NCI-H128 (cell line): ENCODE measurements around the gene SUMO3.

Source experiments
- DNase-seq: peaks from one replicate; lab custom pipeline; 2025; ENCODE audit not compliant: unreplicated experiment; lab: John Stamatoyannopoulos, UW

The SUMO3 gene

DNA sequence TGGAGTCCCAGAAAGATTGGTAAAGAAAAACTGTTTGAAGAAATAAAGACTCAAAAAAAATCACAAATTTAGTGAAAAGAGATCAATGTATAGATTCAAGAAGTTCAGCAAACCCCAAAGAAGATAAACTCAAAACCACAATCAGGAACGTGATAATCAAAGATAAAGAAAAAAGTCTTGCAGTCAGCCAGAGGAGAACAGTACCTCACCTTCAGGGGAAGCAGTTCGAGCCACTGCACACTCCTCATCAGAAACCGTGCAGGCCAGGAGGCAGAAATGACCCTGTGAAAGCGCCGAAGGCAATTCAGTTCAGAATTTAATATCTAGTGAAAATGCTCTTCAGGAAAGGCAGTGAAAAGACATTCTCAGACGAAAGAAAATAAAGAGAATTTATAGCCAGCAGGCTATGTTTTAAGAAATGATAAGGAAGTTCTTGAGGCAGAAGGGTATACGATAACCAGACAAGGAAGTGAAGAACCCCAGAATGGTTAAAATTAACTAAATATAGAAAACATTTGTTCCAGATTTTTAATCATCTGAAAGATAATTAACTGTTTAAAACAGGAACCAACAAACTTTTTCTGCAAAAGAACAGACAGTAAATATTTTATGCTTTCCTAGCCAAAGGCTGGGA is 13.5 kb upstream of the SUMO3 start:
- no peak for DNase-seq

DNA sequence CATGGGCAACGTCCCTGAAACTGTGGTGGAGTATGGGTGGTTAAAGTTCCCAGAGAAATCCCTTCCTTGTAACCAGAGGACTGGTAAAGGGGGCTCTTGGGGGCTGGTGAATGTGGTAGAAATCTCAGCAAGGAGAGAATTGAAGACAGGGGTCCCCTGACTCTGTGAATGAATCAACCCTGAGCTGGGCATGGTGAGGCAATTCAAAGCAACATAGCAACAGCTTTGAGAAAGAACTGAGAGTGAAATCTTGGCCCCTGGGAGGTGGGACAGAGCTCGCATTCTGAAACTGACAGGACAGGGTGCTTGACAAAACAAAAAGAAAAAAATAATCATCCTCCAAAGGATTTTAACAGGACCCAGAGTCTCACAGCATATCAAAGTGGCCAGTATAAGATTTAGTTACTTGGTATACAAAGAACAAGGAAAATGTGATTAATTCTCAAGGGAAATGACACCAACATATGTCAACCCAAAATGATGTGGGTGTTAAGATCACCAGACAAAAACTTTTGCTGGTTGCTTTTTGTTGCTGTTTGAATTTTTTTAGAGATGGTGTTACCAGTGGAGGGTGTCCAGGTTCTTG is 11.7 kb upstream of the SUMO3 start:
- DNase-seq: no peak

- DNase-seq: no peak
Observed at GRCh38 chr21:44828362-44829056, 10.6 kb upstream of the SUMO3 start.

DNA sequence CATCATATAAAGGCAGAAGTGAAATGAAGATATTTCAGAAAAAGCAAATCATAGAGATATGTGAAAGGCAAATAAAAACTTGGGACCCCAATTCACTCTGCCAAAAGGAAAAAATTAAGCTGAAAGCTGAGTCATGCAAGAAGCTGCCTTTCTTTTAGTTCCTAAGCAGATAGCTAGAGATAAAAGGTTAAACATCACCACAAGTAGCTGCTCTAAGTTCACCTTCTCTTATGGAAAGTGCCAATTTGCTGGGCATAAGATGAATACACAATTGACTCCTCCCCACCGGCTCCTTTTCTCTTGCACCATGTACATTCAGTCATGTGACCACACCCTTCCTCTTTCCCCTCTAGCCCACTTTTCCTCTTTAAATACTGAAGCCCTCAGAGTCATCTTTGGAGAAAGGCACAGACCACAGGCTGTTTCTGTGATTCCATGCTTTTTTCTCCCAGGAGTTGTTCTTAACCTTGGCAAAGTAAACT is 5.4 kb upstream of the SUMO3 start:
- DNase-seq: no peak

DNA sequence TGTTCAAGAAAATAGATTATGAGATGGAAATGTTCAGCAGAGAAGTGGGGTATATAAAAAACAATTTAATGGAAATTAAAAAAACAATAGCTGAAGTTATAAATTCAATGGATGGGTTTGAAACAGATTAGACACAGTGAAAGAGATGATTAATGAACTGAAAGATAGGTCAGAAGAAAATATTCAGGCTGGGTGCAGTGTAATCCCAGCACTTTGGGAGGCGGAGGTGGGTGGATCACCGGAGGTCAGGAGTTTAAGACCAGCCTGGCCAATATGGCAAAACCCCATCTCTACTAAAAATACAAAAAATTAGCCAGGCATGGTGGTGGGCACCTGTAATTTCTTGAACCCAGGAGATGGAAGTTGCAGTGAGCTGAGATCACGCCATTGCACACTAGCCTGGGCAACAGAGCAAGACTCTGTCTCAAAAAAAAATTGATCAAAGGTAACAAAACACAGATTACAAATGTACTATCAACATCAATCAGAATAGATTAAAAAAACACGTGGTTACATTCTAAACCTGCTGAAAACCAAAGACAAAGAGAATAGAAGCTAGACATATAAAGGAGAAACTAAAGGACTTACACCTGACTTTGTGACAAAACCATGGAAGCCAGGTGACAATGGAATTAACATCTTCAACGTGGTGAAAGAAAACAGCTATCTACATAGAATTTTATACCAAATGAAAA is 4.8 kb upstream of the SUMO3 start:
- no peak for DNase-seq

DNA sequence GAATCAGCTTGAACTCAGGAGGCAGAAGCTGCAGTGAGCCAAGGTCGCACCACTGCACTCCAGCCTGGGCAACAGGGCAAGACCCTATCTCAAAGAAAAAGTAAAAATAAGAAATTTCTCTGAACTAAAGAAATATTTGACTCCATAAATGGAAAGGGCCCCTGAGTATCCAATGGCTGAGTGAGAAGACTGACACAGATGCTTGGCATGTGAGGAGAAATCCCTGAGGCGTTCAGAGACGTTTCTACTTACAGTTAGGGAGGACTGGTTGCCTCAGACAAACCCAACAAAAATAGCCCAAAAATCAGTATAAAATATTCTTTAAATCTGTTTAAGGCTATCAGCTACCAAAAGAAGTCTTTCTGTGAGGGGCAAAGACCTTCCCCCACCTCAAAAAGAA is 3.0 kb upstream of the SUMO3 start:
- DNase-seq: no peak

DNA sequence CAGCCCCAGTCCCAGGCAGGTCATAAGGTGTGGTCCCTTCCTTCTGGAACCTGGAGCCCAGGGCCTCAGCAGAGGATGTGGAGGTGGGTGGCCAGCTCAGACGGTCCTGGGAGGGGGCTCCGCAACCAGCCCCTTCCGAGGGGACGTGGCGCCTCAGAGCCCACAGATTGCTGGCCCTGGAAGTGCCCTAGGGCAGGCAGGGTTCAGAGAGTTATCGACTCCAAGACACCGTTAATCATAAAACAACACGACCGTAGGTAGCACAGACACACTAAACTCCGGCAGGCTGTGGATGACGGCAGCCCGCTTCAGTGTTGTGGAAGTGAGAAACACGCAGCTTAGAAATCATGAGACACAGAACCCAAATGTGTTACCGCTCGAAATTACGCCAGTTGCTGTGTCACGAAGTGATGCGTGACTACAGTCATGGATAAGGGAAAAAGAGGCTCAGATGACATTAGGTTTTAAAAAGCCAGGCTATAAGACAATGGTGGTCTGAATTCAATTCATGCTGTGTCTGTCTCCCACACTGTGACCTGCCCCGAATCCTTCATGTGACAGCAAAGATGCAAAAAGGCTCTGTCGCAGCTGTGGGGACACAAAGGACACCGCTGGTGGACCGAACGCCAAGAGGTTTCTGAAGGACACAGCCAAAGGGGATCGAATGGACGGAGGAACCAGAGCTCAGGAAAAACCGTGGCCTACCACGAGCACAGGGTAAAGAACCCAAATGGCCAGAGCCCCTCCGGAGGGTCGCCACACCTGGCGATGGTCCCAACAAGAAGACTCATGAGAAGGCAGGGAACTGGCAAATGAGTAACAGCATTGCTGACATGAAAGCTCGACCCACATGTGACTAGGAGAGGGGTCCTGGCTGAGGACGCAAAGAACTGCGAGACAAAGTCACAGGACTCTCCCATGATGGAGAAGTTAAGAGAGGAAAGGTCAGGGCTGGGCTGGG is 1.7 kb upstream of the SUMO3 start:
- no peak for DNase-seq

DNA sequence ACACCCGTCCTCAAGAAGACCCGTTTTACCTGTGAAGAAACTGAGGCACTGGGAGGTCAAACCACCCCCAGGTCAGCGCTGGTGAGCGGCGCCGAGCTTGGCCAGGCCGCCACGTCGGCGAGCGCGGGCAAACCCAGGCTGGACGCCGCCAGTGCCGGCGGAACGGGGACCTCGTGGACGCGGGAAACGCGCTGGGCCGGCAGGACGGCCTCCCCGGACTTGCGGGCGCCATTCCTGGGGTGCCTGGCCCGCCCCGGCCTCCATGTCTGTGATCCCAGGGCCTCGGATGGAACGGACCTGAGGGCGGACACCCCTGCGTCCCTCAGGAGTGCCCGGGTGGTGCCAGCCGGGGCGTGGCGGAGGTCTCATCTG is 764 bp upstream of the SUMO3 start:
- DNase-seq: no peak

DNA sequence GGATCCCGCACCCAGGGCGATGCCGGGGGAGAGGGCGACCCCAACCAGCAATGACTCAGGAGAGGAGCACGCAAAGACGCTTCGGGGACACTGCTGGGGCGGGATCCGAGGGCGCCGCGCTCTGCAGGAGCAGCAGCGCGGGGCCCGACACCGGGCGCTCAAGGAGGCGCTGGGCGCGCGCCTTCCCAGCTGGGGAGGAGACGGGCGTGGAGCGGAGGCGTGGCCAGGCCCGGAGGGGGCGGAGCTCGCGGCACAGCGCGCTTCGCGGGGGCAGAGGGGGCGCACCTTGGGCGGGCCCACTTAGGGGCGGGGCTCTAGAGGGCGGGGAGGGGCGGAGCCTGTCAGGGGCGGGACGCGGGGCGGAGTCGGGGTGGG is 369 bp downstream of the SUMO3 start:
- DNase-seq: peak; percentile 63

GRCh38 chr21:44816761-44817505 is 929 bp downstream of the SUMO3 start:
- DNase-seq: no peak

DNA sequence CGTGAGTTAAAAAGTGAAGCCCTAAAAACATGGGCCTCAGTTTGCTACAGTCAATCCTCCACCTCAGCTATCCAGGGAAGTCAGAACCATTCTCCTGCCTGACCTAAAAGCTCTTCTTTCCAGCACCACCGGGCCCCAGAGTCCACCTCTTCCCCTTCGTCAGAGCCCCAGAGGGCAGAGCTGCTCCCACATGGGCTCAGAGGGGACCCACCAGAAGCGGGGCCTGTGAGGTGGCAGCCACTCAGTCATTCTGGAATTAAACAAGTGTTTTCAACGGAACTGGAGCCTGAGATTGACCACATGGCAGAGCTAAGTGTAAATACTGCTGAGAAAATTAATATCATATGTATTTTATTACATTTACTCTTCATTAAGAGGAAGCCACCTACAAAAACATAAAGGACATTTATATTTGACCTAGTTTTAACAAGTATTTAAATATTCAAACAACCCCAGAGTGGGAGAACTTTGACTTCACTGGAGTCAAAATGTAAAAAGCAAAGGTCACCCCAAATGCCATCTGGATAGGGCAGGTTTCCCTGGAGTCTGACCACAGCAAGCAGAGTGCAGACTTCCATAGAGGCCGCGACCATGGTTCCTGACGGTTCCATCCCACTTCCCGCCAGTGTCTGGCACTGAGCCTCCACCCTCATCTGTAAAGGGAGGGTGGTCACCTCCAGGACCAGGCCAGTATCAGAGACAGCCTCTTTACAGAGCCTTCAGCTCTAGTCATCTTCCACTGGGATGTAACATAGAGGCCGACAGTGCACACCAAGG is 1.8 kb downstream of the SUMO3 start:
- DNase-seq: no peak

DNA sequence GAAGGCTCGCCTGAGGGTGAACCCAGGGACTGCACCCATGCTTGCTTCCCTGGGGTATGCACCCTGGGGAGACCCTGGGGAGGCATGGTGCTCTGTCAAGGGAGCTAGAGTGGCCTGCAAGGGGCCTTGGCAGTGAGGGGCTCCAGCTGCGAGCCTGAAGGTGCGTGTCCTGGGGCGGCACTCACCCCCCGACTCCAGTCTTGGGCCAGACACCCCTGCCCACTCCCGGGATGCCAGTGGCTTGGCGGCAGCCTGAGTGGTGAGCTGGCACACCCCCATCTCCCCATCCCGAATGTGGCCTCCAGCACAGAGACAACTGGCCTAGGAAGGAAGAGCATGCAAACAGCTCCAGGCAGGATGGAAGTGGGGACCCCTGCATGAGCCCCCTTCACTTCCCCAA is 2.6 kb downstream of the SUMO3 start:
- DNase-seq: no peak

DNA sequence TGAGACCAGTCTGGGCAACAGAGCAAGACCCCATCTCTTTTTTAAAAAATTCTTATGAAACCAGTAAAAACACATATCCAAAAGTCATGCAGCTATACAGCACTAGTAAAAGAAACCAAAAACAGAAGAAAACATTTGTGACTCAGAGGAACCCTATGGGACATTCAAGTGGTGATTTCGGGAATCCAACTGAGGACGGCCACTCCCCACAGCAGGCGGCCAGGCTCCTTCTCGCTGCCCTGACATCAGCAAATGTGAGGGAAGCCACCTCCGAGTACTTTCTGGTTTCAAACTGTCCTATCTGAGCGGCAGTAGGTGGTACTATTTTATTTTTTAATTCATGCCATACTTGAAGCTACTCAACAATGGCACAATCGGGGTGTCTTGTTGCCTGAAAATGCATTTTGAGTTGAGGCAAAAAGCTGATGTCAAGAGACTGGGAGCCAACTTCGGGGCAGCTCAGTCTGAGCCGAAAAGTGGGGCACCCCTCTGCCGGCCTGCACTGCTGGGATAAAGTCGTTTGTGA is 3.3 kb downstream of the SUMO3 start:
- no peak for DNase-seq

GRCh38 chr21:44813727-44814126 is 4.1 kb downstream of the SUMO3 start:
- DNase-seq: no peak

DNA sequence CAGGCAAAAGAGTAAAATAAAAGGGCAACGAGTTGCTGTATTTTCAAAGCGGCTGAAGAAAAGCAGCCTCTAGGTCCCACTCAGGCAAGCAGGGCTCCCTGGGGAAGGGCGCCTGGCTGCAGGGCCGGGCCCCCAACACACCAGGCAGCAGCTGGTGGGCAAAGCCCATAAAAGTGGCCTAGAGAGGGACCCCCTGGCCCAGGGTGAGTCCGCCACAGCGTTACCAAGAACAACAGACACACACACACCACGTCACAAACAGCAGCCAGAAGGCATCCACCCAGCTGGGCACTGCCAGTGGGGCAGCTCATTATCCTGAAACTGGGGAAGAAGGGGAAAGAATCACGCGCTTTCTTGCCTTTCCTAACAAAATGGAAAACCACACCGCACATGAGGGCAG is 4.7 kb downstream of the SUMO3 start:
- no peak for DNase-seq

GRCh38 chr21:44812640-44813039 is 5.2 kb downstream of the SUMO3 start:
- no peak for DNase-seq

DNA sequence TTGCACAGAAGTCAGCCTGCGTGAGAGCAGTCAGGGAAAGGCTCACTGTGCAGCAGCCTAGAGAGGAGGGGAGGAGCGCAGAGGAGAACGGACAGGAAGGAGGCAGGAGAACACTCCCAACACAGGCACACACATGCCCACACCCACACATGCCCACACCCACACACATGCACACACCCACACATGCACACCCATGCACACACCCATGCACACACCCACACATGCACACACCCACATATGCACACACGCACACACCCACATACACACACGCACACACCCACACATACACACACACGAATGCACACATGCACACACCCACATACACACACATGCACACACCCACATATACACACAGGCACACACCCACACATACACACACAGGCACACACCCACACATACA is 7.1 kb downstream of the SUMO3 start:
- DNase-seq: no peak

DNA sequence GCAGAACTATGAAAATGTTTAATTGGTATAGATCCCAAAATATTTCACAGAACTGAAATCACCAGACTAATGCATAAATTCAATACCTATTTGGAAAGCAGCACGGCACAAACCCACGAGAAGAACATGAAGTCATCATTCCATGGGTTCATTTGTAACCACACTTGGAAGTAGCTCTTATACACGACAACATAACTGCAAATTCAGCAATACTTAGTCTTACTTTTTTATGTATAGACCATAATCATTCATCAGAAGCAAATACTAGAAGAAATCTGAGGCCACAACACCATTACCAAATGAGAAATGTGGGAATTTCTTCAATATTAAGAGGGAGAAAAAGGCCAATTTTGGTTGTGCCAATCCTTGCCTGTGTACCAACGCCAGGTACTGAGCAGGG is 12.0 kb downstream of the SUMO3 start:
- no peak for DNase-seq

DNA sequence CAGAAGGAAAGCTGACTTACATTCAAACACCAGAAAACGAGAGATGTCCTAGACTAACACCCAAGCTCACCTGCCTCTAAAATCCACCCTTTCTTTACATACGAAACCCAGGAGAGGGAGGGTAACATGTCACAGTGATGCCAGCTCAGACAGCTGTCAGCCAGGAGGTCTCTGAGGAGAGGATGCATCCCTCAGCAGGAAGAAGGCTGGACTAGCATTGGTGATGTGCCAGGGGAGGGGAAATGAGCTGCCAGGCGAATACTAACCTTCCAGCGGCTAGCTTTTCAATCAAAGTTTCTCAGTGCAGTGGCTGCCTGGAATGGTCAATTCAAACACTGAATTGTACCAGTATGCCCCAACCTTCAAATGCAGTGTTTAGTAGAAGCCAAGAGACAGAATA is 12.6 kb downstream of the SUMO3 start:
- DNase-seq: no peak
